Inferior parietal cortex (tissue), 1 donor: ENCODE measurements around the gene CLASP1.

Experiments
- DNase-seq: peaks from one replicate; pipeline ENCODE4 v3.0.0-alpha.2; 2016; ENCODE audit errors: extremely low spot score

Gene CLASP1

GRCh38 chr2:121287956-121288355 is 361.3 kb downstream of the CLASP1 start:
- no peak for DNase-seq
